Hepatocyte (in vitro differentiated cells): ENCODE results near the gene ANAPC5.

Experiments
- CTCF ChIP-seq: fragments of 200-600 bp; sonication (generic); IDR thresholded peaks from 2 replicates; pipeline ENCODE4 v1.5.1; 2016; ENCODE audit warnings: antibody characterized with exemption, mild to moderate bottlenecking; ENCODE audit not compliant: poor library complexity
- EZH2 ChIP-seq: fragments of 200-600 bp; sonication (generic); IDR thresholded peaks from 2 replicates; pipeline ENCODE4 v1.6.1; 2016; ENCODE audit warnings: antibody characterized with exemption, mild to moderate bottlenecking, borderline replicate concordance

- no peak for TF ChIP-seq CTCF
- no peak for TF ChIP-seq EZH2
Measured at GRCh38 chr12:121283841-121284240, 68.4 kb downstream of the ANAPC5 start.
